Stimulated activated CD8-positive, alpha-beta memory T cell treated with anti-CD3 and anti-CD28 coated beads, Interleukin-4, amount 100 ng/mL, for 1 hour (primary cell): Measurements from ENCODE around the gene TM9SF3.
"Not testable (repeated sequence)": the region's sequence is repeated elsewhere in the genome, so short reads cannot be mapped to it uniquely, and the experiment has no call there.

ENCODE experiments used
- DNase-seq, 2 donors: peaks; one replicate each; pipeline ENCODE4 v3.0.0-alpha.2; 2020; ENCODE audit warnings: low read depth in 2 of 2, low spot score in 1 of 2

Gene TM9SF3

DNA sequence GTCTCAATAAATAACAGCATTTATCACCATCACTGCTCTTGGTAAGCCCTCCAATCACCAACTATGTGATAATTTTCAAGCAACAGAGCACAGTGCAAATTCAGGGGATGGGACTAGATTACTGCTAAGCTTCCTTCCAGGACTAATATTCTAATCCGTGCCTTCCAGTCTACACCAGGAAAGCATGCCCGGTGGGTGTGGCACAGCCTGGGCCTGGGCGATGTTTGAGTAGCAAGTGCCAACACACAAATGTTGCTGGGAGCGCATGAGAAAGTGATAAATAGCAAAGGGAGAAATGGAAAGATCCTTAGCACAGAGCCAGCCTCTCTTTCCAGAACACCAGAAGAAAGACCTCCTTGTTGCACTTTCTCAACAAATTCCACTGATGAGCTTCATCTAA lies 13.5 kb upstream of the TM9SF3 start:
- no peak for DNase-seq

DNA sequence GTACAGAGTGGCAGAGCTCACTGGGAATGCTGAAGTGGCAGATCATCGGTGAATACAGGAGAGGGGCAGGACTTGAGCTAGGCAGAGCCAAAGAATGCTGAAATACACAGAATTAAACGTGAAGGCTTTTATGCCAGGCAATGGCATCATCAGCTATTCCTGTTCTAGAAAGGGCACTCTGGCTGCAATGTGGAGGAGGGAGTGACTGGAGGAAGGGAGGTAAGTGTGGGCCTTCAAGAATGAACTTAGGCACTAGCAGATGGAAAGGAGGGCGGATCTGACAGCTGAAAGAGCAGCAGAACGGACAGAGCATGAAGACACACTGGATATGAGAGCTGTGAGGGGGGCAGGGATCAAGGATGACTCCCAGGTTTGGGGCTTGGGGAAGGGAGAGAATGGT lies 12.0 kb upstream of the TM9SF3 start:
- DNase-seq = no peak

DNA sequence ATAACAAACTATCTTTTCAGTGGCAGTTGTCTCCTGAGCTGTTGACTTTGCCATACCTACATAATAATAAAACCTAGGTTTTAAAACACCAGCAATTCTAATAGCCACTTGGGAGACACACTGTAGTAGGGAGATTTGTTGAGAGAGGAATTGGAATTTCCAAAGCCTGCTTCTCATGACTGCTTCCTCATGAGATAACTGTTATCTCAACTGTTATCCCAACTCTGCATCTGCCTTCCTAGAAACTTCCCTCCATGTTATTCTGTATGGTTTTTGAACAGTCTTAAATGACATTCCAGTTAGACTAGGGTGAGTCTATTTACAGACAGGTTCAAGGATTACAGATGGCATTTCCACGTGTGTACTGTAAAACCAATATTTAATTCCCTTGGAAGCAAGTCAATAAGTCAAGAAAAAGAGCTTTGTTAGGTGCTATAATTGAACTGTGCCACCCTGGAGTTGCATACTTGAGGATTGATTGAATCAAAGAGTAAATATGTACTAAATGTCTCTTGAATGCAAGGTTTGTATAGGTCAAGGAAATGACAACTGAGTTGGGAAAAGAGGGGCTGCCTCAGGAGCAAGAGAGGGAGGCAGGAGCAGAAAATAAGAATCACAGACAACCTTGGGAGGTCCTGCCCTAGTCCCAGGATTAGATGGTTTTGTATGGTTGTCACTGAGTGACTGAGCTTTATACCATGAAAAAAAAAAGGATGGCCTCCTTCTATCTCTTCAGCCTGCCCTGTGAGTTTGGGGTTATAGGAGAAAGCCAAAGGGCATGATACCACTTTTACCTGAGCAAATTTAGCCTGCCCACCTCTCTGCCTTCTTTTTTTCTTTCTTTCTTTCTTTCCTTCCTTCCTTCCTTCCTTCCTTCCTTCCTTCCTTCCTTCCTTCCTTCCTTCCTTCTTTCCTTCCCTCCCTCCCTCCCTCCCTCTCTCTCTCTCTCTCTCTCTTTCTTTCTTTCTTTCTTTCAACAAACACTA lies 9.9 kb upstream of the TM9SF3 start:
- no peak for DNase-seq

DNA sequence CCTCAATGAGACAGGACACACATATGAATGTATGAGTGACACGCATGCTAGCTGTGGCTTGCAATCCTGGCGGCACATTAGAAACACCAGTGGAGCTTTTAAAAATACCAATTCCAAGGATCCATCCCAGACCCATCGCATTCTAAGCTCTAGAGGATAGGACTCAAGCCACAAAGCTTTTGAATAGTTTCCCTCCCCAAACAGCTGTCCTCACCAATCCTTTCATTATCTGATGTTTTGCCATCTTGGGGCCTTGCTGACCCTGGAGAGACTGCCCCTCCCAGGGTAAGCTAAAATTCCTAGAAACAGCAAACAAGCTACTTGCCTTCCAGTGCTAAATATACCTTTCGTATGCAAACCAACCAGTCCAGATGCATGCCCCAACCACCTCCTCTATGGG lies 8.9 kb upstream of the TM9SF3 start:
- no peak for DNase-seq

DNA sequence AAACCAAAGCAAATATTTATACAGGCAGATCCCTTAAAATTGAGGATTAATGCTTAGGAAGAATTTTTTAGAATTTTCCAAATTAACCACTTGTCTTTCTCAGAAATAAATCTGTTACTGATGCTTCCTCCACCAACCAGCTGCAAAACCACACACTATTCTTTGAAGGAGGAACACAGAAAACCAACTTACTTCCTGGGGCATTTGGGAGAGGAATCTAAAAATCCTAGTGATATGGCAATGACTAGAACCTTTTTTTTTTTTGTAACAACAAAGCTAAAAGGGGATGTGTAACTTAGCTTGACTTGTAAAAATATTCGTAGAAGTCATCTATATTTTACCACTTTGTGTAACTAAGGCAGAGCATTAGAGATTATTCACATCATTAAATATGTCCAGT lies 5.1 kb upstream of the TM9SF3 start:
- DNase-seq = no peak

DNA sequence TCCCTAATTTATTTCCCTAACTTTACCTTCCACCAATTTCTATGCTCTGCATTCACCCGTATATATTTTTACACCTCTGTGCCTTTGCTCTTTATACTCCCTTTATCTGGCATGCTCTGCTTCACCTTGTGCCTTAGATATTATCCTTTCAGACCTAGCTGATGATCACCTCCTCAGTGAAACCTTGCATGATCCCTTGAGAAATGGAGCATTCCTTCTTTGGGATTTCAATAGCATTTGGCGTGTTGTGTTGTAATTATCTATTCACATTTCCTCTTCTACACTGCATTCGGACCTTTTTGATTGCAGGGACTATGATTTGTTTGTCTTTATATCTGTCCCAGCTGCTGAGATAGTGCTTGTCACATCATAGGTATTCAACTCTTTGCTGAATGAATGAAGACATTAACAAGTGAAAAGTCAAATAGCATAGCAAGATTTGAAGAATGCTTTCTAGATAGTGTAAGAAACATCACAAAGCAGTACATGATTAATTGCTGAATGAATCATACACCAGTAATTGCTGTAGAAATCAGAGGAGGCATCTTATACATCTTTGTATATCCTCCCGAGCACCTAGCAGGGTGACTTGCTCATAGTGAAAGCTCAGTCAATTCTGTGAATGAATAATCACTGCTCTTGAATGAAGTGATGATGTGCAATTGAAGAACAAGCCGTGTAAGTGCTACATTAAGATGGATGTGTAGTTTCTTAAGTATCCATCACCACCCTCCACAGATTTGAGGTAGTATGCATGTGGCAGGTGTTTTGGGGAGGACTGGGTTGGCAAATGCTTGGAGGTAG lies 2.0 kb upstream of the TM9SF3 start:
- DNase-seq = no peak

DNA sequence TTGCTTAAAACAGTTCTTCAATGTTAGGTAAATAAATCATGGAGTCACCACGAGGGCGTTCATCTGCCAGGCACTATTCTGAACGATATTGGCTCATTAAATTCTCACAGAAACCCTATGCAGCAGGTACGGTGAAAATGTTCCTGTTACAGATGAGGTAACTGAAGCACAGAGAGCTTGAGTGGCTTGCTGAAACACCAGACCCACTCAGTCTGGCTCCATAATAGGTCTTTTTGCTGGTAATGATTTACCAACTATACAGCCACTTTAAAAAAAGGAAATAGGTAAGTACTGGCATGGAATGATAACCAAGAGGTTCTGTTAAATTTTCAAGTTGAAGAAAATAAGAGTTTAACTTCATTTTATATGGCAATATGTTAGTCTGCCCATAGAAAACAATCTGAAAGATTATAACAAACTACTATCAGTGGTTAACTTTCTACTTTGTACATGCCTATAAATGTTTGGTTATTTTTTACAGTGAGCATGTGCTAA lies 1.3 kb upstream of the TM9SF3 start:
- DNase-seq = no peak

DNA sequence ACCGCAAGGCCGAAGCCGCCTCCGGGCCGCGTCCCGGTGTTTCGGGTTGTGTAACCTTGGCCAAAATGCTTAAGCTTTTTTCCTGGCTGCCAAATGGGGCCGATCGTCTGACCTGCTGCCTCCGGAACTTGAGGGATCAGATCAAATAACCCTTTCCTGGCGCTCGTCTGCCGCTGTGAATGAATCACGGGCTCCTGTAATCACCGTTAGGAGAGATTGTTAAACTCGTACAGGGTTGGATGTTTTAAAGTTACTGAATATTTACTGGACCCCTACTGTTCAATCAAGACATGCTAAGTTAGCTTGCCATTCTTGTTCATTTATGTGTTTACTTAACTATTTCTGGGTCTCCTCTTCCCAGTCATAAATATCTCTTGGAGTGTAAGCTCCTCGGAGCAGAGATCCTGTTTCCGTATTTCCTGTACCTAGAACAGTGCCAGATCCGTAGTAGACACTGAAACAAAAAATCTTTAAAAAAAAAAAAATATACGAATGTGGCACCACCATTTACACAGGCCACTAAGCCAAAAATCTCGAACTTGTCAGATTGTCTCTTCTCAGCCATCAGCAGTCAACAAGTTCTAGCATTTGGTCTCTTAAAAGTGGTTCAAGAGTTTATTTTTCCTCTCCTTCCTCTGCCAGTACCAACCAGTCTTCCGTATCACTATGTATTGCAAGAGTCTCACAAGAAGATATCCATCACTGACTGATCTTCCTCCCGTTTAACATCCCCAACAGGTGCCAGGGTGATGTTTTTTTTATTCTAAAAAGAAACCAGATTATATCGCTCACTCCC lies 650 bp upstream of the TM9SF3 start:
- peak; percentile 36 to 37 for DNase-seq

DNA sequence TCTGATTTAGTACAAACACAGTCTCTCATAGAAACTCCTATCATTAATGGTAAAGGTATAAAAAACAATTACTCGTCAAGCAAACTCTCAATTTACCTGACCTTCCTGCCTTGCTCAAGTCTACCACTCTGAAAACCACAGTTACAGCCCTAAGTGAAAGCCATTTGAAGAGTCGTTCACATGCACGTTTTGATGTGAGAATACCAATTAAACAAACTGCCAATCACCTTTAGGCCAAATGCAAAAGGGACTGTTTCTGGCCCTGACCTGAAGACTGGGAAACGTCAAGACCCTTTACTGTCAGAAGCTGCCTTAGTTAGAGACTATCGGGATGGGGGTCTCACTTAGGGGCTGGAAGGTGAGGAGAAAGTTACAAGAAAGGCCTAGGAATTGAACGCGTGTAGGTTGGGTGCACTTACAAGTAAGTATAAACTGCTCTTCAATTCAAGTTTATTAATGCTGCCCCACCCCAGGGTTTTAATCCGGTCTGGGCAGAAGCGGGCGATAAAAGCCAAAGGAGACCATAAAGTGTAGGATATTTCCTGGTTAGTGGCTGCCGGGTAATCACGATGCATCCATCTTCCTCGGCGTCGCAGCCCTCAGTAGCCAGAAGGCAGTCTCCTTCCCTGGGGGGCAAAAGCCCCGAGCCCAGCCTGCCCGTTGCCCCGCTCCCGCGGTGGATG lies 935 bp downstream of the TM9SF3 start:
- no peak for DNase-seq

DNA sequence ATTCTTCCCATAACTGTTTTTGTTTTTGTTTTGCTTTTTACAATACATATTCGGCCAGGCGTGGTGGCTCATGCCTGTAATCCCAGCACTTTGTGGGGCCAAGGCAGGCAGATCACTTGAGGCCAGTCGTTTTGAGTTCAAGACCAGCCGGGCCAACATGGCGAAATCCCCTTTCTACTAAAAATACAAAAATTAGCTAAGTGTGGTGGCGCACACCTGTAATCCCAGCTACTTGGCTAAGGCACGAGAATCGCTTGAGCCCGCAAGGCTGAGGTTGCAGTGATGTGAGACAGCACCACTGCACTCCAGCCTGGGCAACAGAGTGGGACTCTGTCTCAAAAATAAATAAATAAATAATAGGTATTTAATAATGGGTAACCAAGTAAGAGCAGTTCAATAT lies 2.3 kb downstream of the TM9SF3 start:
- DNase-seq = no peak

DNA sequence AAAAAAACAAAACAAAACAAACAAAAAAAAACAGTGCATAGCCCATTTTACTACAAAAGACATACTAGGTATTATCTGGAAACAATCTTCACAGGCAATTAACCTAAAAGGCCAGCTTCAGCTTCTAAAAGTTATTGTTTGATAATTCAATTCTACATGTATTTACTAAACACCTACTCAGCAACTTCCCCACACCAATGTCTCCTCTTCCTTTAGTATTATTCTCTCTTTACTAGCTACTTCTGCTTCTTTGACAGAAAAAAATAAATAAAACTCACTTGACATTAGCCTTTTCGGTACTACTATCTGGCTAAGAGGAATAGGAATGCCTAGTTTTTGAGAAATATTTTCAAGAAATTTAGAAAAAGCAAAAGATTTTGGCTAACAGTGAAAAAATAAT lies 2.8 kb downstream of the TM9SF3 start:
- DNase-seq = no peak

DNA sequence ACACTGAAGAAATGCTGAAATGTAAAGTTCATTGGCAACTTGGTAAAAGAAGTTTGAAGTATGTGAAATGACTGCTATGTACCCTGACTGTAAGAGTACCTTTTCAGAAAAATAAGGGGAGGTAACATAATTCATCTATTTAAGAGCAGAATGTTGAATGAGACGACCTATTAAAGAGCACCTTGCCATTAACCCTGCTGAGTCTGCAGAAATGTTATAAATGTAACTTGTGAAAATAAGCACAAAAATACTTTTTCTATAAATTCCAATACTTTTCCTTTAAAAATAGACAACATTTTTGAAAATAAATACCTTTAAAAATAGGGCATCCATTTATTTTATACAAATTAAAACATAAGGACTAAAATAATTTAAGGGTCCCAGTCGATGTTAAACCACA lies 7.7 kb downstream of the TM9SF3 start:
- no peak for DNase-seq

DNA sequence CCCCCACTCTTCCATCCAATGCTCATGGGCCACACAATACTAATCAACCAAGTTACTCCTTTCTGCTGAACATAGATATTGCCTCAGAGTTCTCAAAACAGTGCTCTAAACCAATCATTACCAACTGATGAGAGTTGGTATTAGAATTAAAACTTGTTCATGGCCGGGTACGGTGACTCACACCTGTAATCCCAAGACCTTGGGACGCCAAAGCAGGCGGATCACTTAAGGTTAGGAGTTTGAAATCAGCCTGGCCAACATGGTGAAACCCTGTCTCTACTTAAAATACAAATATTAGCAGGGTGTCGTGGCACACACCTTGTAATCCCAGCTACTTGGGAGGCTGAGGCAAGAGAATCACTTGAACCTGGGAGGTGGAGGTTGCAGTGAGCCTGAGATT lies 8.2 kb downstream of the TM9SF3 start:
- no peak for DNase-seq

DNA sequence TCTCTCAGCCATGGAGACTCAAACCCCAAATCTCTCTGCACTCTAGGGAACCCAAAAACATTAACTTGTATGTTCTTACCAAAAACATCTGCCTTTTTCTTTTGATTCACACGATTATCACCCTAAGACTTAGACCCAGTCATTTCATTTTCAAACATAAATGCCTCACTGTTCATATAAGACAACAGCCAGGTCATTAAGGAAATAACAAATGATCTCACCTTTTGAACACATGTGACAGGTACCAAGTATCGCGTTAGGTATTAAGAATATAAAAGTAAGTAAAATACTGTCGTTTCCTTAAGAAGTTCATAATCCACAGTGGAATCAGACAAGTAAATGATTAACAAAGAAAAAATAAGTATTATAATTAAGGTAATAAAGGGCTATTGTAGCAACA lies 8.8 kb downstream of the TM9SF3 start:
- DNase-seq = no peak

DNA sequence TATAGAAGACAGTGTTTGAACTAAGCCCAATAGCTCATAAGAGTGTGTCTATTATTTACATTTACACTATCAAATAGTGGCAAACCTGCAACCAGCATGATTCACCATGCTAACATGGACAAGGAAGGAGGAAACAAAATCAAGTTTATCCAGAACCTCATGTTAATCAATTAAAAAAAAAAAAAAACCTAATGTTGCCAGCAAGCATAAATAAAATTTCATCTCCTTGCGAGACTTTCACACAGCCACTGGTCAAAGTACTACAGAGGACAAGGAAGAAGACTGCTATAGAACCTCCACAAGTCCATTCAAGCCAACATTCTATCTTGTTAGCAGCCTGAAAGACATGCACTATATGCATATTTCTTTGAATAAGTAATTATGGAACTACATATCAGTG lies 9.7 kb downstream of the TM9SF3 start:
- no peak for DNase-seq

DNA sequence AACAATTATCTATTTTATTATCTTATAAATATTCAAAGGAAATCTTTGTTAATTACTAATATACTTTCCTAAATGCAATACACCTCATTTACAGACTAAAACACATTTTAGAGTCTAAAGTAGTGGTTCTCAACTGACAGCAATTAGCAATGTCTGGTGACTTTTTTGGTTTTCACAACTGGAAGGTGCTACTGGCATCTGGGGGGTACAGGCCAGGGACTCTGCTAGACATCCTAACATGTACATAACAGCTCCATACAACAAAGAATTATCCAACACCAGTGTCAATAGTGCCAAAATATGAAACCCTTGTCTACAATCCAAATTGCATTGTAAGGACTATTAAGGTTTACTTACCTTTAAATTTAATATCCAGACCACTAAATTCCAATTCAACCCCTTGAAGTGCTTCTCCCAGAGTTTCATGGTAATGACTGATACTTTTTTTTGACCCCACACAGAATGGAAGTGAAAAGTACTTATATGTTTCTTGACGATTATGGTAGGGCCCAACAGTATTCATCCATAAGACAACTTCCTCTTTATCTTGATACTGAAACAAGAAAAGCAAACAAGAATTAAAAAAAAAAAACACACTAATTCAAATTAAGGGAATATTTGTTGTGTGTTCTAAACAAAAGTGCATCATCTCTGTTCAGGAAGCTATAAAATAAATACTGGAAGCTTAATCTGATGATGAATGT lies 10.4 kb downstream of the TM9SF3 start:
- no peak for DNase-seq

DNA sequence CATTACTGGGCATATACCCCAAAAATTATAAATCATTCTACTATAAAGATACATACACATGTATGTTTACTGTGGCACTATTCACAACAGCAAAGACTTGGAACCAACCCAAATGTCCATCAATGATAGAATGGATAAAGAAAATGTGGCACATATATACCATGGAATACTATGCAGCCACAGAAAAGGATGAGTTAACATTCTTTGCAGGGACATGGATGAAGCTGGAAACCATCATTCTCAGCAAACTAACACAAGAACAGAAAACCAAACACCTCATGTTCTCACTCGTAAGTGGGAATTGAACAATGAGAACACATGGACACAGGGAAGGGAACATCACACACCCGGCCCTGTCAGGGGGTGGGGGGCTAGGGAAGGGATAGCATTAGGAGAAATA lies 12.2 kb downstream of the TM9SF3 start:
- not testable (repeated sequence) for DNase-seq

DNA sequence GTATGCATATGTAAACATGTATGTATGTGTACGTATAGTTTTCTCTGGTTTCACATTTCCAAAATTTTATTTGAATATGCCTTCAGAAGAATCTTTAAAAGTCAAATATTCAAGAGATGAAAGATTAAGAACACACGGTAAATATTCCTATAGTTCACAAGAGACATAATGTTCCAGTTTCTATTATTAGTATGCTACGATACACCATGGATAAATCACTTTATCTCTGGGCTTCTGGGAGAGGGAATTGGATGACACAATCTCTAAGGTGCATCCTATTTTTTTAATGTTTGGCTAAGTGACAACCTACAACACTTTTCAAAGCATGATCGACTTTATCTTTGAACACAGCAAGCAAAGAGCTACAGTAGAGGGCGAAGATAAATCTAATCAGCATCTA lies 13.8 kb downstream of the TM9SF3 start:
- no peak for DNase-seq

DNA sequence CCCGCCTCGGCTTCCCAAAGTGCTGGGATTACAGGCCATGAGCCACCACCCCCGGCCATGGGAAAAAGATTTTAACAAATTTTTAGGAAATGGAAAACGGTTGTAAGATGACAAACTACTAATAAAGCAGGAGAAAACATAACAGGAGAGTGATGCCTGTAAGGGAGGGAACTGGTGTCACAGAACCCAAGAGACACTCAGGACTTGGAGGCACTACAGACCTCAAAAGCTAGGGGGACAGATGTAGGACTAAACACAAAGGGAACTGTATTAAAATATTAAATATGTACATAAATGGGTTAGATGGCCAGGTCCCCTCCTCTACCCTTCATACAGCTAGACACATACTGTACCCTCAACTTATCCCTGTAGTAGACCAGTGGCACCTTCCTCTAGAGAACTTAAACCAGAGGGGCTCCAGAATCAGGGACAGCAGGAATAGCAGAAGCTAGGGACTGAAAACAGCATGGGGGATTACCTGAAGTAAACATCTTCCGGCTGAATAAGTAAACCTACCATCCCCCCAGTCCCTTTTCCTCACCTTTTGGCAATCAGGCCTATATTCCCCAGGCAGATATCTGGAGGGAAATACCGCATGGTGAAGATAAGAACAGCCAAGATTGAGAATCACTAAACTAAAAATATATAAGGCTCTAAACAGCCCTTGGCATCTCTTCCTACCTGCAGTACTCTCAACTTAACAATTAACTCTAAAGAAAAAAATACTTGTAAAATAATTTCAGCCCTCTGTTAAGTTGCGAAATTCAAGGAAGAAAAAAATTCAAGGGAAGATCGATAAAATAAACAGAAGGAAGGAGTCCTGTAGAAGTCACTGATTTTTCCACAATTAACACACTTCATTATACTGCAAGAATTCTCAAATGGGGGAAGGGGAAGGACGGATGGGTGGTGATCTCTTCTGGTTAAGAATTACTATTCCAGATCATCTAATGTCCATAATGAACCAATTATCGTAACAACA lies 15.5 kb downstream of the TM9SF3 start:
- no peak for DNase-seq
